ENCODE results near the gene DHRS9.

DNA sequence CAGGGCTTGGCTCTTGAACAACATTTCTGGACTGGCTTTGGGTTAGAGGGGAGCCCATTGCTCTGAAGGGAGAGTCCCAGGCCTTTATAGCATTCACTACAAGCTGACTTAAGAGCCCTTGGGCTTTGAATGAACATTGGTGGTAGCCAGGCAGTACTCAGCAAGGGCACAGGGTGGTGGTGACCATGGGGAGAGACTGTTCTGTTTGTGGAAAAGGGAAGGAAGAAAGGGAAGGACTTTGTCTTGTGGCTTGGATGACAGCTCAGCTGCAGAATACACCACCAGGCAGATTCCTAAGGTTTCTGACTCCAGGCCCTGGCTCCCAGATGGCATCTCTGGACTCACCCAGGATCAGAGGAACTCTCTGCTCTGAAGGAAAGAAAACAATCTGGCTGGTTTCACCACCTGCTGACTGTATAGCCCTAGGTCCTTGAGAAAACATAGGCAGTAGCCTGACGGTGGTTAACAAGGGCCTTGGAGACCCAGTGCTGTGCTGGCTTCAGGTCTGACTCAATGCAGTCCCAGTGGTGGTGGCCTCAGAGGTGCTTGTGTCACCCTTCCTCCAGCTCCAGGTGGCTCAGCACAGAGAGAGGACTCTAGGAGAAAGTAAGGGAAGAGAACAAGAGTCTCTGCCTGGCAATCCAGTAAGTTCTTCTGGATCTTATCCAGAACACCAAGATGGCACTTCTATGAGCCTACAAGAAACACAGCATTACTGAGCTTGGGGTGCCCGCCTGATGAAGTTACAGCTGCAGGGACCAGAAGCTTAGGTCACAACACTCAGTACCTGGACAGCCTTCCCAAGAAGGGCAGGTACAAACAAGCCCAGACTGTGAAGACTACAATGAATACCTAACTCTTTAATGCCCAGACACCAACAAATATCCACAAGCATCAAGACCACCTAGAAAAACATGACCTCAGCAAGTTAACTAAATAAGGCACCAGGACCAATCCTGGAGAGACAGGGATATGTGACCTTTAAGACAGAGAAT is 21.8 kb upstream of the DHRS9 start:
- TF ChIP-seq EZH2 (IDR thresholded peaks at IDR 0.05; ENCODE audit: insufficient read depth, poor library complexity, severe bottlenecking): no peak
- no peak for TF ChIP-seq EZH2phosphoT487 (IDR thresholded peaks at IDR 0.05; ENCODE audit: insufficient read depth, low read depth)
